ENCODE data around the gene PALLD. TPM values are rescaled to one million over a fixed set of nuclear protein-coding genes. Genes with fewer than 3 reads are reported as not detected.

The PALLD gene
- total RNA-seq, 1 experiment from 2014 or later = 26.7 TPM

DNA sequence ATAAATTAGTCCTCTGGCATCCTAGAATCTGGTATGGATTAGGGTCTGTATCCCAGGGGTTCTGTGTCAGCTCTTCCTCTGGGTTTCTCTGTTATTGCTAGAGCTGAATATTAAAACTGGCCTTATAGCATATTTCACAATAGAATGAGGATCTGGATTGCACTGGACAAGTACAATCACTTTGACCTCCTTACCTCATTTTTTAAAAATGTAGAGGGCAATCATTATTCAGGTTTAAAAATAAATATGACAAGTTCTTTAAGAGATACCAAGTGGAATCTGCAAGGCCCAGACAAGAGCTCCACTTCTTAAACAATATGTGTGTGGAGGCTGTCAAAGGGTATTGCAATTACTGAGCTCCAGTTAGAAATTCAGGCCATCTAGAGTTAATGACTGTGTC, 1.4 kb downstream of the PALLD start:
- intact Hi-C loops (cut with micrococcal nuclease) = no loop called here
- no peak overlapping the region for H2AFZ ChIP-seq (ENCODE audit: low read length)
- POLR2A ChIA-PET (ENCODE audit: unreplicated experiment) = interaction anchor here (0.7 kb wide), 1 partner anchor 332 kb away, joined by 7 read pairs; no protein-coding TSS in a partner anchor
- H3K36me3 ChIP-seq (ENCODE audit: low read depth, low read length) = no peaks in the 10 kb centered on the region
- no peaks in the 10 kb centered on the region for H3K79me2 ChIP-seq (ENCODE audit: low read length)
- CTCF ChIA-PET = no interaction called here
- TF ChIP-seq, protein P1, sequence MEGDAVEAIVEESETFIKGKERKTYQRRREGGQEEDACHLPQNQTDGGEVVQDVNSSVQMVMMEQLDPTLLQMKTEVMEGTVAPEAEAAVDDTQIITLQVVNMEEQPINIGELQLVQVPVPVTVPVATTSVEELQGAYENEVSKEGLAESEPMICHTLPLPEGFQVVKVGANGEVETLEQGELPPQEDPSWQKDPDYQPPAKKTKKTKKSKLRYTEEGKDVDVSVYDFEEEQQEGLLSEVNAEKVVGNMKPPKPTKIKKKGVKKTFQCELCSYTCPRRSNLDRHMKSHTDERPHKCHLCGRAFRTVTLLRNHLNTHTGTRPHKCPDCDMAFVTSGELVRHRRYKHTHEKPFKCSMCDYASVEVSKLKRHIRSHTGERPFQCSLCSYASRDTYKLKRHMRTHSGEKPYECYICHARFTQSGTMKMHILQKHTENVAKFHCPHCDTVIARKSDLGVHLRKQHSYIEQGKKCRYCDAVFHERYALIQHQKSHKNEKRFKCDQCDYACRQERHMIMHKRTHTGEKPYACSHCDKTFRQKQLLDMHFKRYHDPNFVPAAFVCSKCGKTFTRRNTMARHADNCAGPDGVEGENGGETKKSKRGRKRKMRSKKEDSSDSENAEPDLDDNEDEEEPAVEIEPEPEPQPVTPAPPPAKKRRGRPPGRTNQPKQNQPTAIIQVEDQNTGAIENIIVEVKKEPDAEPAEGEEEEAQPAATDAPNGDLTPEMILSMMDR (conservative IDR thresholded peaks at IDR 0.05; ENCODE audit: low read depth, low read length) = no peak
- TF ChIP-seq EZH2phosphoT487 (IDR thresholded peaks at IDR 0.05; ENCODE audit: borderline replicate concordance, low read length) = no peak
- no peak for TF ChIP-seq EZH2 (IDR thresholded peaks at IDR 0.05; ENCODE audit: low read length, unreplicated experiment)
- no peaks in the 10 kb centered on the region for H3K9me3 ChIP-seq (ENCODE audit: low read length)
- H3K9ac ChIP-seq (ENCODE audit: low read length) = no peak overlapping the region
- H3K27ac ChIP-seq (ENCODE audit: low read length) = no peak overlapping the region
- no peaks in the 10 kb centered on the region for H3K27me3 ChIP-seq (ENCODE audit: low read length)
- peaks cover 5% of the 10 kb centered on the region for H3F3A ChIP-seq (ENCODE audit: low read length, unreplicated experiment)
- ATAC-seq (no peak), DNase-seq (no peak)
- BruUV-seq (replicated peaks) = no TSS peak
- H3K4me2 ChIP-seq (ENCODE audit: low read length) = no peak overlapping the region
- H4K20me1 ChIP-seq (ENCODE audit: low read length) = no peaks in the 10 kb centered on the region
- H3K4me3 ChIP-seq (ENCODE audit: low read length) = no peak overlapping the region
- peaks cover 16% of the 10 kb centered on the region for H3K4me1 ChIP-seq (ENCODE audit: insufficient read depth, low read length)
- H3K9me2 ChIP-seq (replicated peaks; ENCODE audit: low read length) = no peaks in the 10 kb centered on the region

GRCh38 chr4:168499241-168499640, 2.4 kb downstream of the PALLD start:
- H3K27me3 ChIP-seq (ENCODE audit: low read length) = no peaks in the 10 kb centered on the region
- H3K27ac ChIP-seq (ENCODE audit: low read length) = no peak overlapping the region
- POLR2A ChIA-PET (ENCODE audit: unreplicated experiment) = interaction anchor here (0.7 kb wide), 1 partner anchor 333 kb away, joined by 7 read pairs; no protein-coding TSS in a partner anchor
- no TSS peak for BruUV-seq (replicated peaks)
- H3K36me3 ChIP-seq (ENCODE audit: low read depth, low read length) = no peaks in the 10 kb centered on the region
- DNase-seq (no peak), ATAC-seq (no peak)
- no peak overlapping the region for H3K9ac ChIP-seq (ENCODE audit: low read length)
- CTCF ChIA-PET = no interaction called here
- H4K20me1 ChIP-seq (ENCODE audit: low read length) = no peaks in the 10 kb centered on the region
- peaks cover 5% of the 10 kb centered on the region for H3F3A ChIP-seq (ENCODE audit: low read length, unreplicated experiment)
- intact Hi-C loops (cut with micrococcal nuclease) = no loop called here
- H3K79me2 ChIP-seq (ENCODE audit: low read length) = no peaks in the 10 kb centered on the region
- no peaks in the 10 kb centered on the region for H3K9me3 ChIP-seq (ENCODE audit: low read length)
- no peak overlapping the region for H3K4me2 ChIP-seq (ENCODE audit: low read length)
- H3K4me1 ChIP-seq (ENCODE audit: insufficient read depth, low read length) = peaks cover 20% of the 10 kb centered on the region
- TF ChIP-seq, protein P1 (conservative IDR thresholded peaks at IDR 0.05; ENCODE audit: low read depth, low read length) = no peak
- TF ChIP-seq EZH2 (IDR thresholded peaks at IDR 0.05; ENCODE audit: low read length, unreplicated experiment) (no peak), EZH2phosphoT487 (IDR thresholded peaks at IDR 0.05; ENCODE audit: borderline replicate concordance, low read length) (no peak)
- no peak overlapping the region for H2AFZ ChIP-seq (ENCODE audit: low read length)
- H3K4me3 ChIP-seq (ENCODE audit: low read length) = no peak overlapping the region
- no peaks in the 10 kb centered on the region for H3K9me2 ChIP-seq (replicated peaks; ENCODE audit: low read length)

DNA sequence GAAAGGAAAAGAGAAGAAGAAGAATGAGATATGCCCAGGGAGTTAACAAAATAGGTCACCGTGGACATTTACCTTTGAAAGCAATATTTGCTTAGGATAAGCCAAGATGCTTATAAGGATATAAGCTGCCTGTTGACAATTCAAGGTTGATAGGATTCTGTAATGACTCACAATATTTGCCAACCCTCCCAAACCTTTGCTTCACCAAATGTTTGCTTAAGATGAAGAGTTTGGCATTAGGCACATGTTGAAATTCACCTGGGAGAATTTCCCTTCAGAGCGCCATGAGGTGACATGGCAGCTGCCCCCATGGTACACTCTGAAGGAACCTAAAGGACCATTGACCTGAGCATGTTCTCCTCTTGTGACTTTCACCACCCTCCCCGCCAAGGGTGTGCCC, 4.6 kb downstream of the PALLD start:
- H3K9me3 ChIP-seq (ENCODE audit: low read length) = no peaks in the 10 kb centered on the region
- ATAC-seq (peak; percentile 92), DNase-seq (peak; percentile 89)
- no peaks in the 10 kb centered on the region for H3K27me3 ChIP-seq (ENCODE audit: low read length)
- 0 out of 2 replicates have a peak overlapping the region, but pooled peaks have one; percentile 13 for H2AFZ ChIP-seq (ENCODE audit: low read length)
- TF ChIP-seq EZH2 (IDR thresholded peaks at IDR 0.05; ENCODE audit: low read length, unreplicated experiment) (no peak), EZH2phosphoT487 (IDR thresholded peaks at IDR 0.05; ENCODE audit: borderline replicate concordance, low read length) (no peak)
- TF ChIP-seq, protein P1 (conservative IDR thresholded peaks at IDR 0.05; ENCODE audit: low read depth, low read length) = no peak
- H3K27ac ChIP-seq (ENCODE audit: low read length) = peak overlapping the region; percentile 55
- peak overlapping the region; percentile 54 for H3K4me2 ChIP-seq (ENCODE audit: low read length)
- CTCF ChIA-PET = no interaction called here
- H3K9me2 ChIP-seq (replicated peaks; ENCODE audit: low read length) = no peaks in the 10 kb centered on the region
- H3K4me1 ChIP-seq (ENCODE audit: insufficient read depth, low read length) = peaks cover 20% of the 10 kb centered on the region
- POLR2A ChIA-PET (ENCODE audit: unreplicated experiment) = no interaction called here
- no TSS peak for BruUV-seq (replicated peaks)
- no peak overlapping the region; the same call in 1 of the 2 replicates for H3K9ac ChIP-seq (ENCODE audit: low read length)
- peaks cover 5% of the 10 kb centered on the region for H3F3A ChIP-seq (ENCODE audit: low read length, unreplicated experiment)
- H4K20me1 ChIP-seq (ENCODE audit: low read length) = no peaks in the 10 kb centered on the region
- intact Hi-C loops (cut with micrococcal nuclease) = no loop called here
- H3K36me3 ChIP-seq (ENCODE audit: low read depth, low read length) = no peaks in the 10 kb centered on the region
- no peak overlapping the region for H3K4me3 ChIP-seq (ENCODE audit: low read length)
- H3K79me2 ChIP-seq (ENCODE audit: low read length) = no peaks in the 10 kb centered on the region
